CD4-positive, alpha-beta T cell treated with Interleukin-1 beta for 1 hour (primary cell): Measurements from ENCODE around the gene IFT88.

ENCODE experiments used
- DNase-seq, 2 donors: peaks; one replicate each; pipeline ENCODE4 v3.0.0-alpha.2; 2020 to 2022

The IFT88 gene

DNA sequence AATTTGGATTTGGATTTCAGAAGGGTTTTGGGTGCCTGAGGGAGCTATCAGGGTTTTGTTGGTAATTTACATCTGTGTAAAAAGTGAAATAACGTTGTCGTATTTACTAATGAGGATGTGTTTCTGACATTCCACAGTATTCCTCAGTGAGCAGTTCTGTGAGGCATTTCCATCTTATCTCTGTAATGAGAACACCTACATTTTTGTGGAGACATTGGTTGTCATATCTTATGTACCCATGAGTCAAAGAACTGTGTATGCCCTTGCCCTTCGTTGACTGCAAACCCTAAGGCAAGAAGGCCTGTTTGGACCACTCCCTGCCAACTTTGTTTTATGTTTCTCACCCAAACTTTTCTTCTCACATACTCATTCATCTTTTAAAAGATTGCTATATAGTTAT lies 122.3 kb downstream of the IFT88 start:
- DNase-seq = no peak

DNA sequence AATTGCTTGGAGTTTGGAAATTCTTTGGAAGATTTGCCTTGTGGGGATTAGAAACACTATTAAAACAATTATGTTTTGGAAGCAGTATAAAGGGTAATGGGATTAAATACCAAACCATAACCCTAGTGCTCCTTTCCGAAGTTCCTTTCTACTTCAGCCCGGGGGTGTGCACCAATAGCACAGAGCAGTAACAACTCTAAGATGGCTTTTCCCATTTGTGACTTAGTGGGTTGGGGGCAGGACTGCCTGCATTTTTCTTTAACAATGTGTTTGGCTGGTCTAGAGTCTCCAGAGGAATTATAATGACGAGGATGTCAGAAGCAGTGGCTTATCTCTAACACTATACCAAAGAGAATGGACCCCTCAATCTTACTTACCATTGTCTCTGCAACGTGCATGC lies 124.7 kb downstream of the IFT88 start:
- no peak for DNase-seq

DNA sequence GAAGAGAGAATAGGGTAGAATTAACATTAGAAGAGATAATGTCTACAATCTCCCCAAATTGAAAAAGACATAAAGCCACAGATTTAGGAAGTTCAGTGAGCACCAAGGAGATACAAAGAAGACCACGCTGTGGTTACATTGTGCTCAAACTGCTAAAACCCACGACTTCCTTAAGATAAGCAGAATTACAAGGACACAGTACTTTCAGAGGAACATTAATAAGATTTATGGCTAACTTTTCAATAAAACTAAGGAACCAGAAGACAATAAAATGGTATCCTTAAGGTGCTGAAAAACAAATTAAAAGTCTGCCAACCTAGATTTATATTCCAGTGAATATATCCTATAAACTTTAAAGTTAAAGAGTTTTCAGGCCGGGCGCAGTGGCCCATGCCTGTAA lies 129.1 kb downstream of the IFT88 start:
- DNase-seq = no peak

DNA sequence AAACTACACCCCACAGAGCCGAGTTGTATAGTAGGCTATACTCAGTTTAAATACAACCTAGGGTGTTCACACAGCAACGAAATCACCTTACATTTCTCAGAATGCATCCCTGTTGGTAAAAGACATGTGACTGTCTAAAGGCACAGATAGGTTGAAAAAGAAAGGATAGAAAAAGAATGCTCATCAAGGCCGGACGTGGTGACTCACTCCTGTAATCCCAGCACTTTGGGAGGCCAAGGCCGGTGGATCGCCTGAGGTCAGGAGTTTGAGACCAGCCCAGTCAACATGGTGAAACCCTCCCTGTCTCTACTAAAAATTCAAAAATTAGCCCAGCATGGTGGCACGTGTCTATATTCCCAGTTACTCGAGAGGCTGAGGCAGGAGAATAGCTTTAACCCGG lies 132.8 kb downstream of the IFT88 start:
- no peak for DNase-seq

DNA sequence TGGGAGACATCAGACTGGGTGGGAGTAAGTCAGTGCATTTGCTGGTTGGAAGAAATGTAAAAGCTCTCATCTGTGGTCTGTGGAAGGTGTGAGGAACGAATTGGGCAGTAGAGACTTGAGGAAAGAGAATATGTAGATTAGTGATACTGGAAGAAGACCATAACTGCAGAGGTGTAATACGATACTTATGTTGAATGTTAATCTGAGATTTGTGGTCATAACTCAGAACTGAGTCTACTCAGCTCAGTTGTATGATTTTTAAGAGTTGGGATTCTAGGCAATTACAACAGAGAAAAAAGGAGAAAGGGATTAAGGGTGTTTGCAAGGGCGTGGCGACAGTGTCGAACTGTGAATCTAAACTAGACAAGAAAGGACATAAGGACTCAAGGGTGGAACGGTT lies 133.3 kb downstream of the IFT88 start:
- no peak for DNase-seq

DNA sequence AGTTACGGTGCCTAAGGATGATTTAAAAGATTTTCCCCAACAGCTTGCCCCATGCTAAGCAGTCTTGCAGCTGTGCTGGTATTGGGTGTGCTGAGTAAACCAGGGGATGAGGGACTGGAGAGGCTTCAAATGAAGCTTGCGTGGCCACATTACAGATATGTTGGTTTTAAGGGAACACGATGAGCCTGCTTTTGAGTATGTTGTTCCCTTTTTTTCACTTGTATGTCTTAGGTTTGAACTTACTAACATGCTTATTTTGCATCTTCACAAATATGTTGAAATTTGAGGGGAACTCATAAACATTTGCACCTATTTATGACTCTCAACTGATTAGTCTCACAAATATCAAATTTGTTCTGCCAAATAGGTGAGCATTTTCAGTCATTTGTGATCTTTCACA lies 134.5 kb downstream of the IFT88 start:
- DNase-seq = no peak

DNA sequence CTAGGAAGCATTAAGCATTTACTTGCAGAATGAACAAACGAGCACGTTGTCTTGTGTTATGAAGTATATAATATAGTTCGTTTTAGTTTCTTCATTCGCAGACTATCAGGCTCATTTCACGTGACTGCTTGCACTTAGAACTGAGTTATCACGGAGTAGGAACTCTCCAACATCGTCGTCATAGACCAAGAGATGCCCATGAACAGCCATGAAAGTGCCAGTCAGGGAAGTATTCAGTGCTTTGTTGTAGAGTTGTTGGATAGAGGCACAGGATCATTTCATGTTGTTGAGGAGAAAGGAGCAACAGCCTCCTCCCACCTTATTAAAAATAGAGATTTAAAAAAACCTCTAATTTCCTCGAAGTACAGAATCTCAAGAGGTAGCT lies 135.6 kb downstream of the IFT88 start:
- no peak for DNase-seq

DNA sequence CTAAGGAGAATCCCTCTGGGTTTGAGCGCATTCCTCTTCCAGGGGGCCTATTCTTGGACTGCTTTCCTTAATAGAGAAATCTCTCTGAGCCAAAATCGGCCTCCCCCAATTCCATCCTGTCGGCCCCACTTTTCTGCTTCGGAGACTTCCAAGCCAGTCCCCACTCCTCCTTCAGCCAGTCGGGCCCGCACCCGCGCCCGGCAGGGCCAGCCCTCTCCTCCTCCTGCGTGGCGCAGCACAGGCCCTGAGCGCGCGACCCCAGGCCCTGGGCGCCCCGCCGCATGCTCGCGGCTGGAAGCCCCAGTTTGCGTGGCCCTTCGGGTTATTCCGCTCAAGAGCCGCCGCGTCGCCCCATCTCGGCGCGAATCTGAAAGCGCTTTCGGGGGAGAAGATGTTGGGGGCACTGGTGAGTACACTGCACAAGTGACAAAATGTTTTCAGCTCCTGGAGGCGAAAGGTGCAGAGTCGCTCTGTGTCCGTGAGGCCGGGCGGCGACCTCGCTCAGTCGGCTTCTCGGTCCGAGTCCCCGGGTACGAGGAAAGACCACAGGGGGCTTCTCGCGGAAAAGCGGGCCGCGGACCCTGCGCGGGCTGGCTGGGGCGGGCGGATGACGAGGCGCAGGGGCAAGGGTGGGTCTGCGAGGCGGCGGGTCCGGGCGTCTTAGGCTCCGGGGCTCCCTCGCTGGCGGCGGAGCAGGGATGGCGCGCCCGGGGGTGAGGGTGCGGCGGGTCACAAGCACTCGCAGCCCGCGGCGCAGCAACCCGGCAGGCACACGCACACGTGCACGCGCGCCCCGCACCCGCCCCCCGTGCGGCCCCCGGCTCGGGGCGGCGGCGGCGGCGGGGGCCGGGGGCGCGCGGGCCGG lies 136.2 kb downstream of the IFT88 start, which contains the start of gene IL17D:
TSS of gene IL17D (plus strand) at position 785 of the 865 bp plus-strand sequence. CDS start 303 bp downstream, outside the sequence.
- peak; percentile 20 to 32 for DNase-seq

DNA sequence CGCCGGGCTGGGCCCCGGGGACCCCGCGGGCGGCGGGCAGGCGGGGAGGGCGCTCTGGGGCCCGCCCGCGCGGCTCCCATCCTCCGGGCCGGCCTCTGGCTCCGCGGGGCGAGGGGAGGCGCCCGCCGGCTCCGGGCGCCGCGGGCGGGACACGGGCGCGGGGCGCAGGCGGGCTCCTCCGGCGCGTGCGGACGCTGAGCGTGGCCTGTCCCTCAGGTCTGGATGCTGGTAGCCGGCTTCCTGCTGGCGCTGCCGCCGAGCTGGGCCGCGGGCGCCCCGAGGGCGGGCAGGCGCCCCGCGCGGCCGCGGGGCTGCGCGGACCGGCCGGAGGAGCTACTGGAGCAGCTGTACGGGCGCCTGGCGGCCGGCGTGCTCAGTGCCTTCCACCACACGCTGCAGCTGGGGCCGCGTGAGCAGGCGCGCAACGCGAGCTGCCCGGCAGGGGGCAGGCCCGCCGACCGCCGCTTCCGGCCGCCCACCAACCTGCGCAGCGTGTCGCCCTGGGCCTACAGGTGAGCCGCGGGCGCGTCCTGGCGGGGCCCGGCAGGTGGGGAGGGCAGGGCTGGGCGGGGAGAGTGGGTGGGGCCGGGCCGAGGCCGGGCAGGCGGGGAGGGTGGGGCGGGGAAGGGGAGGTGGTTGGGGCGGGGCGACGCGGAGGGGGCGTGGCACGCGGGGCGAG lies 137.0 kb downstream of the IFT88 start:
- peak; percentile 84 to 85 for DNase-seq

DNA sequence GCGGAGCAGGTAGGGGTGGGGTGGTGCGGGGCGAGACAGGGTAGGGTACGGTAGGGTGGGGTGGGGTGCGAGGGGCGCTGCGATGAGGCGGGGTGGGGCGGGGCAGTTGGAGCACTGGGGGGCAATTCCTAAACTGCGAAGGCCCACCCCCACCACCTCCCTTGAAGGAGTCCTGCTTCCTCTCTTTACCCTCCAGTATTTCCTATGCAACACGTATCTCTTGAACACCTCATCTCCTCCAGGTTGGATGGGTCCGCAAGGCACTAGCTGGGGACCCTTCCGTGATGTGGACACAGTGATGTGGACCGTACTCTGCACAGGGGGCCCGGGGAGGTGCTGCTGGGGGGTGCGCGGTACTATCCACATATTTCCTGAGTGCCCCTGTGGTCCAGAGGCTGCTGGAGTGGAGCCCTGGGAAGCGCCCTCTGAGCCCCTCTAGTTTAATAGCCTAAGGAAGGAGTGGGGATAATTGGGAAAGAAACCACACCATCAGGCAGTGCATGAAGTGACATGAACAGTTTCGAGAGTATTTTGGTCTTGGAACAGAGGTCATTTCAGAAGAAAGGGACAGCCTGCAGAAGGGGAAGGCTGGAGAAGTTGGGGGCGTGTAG lies 137.6 kb downstream of the IFT88 start:
- no peak for DNase-seq

DNA sequence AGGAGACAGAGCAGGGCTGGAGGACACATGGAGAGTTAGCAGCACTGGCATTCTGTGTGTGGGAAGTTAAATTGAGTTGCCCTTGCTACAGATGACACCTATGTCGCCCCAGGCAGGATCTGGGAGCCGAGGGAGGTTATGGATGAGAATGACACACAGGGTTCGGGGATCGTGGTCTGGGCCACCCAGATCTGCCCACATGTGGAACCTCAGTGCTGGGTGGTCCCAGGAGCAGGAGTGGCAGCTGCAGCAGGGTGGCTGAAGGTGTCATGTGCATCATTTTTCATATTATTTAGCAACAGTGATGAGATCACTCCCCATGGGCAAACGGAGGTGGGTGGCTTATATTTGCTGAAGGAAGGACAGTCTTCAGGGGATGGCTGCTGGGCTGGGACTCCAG lies 139.7 kb downstream of the IFT88 start:
- DNase-seq = no peak

DNA sequence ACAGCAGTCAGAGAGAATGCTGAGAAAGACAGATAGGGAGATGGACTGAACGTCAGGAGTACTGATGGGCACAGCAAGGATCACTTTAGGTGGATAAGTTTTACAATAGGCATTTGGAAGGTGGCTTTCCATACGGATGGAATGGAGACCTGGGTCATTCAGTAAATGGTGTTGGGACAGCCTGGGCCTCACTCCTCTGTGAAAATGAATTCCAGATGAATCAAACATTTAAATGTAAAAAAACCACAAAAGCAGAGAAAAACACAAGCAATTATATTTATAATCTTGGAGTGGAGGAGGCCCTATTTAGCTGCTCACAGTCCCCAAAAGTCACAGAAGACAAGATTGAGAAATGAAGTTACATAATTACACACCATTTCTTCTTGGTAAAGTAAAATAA lies 141.3 kb downstream of the IFT88 start:
- DNase-seq = no peak

DNA sequence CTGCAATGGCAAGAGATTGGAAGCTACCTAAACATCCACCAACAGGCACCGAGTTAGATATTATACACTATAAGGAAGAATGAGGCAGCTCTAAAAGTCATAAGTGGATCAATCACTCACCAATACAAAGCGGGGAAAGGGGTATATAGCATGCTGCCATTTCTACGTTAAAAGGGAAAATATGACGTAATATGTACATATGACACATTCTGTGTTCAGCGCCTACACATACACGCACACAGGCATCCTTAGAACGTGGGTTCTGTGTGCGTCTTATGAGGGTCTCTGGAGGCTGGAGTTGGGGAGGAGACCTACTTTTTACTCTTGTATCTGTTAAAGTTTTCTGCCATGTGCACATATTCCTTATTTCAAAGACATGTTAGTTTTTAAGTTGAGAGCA lies 142.4 kb downstream of the IFT88 start:
- no peak for DNase-seq

DNA sequence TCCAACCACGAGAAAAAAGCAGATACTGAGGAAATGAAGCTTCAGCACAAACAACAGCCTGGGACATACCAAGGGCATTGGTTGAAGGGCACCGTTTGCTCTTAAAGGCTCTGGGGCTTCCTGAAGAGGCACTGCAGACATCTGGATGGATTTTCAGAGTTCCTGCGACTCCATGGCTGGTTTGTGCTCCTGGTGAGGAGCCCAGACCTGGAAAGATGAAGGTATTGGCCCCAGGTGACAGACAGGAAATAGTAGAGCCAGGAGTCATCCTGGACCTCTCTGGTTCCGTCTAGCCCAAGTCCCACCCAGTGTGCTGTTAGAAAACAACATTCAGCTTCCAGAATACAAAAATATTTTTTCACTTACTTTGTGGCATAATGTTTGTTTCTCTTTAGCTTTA lies 142.8 kb downstream of the IFT88 start:
- DNase-seq = no peak

DNA sequence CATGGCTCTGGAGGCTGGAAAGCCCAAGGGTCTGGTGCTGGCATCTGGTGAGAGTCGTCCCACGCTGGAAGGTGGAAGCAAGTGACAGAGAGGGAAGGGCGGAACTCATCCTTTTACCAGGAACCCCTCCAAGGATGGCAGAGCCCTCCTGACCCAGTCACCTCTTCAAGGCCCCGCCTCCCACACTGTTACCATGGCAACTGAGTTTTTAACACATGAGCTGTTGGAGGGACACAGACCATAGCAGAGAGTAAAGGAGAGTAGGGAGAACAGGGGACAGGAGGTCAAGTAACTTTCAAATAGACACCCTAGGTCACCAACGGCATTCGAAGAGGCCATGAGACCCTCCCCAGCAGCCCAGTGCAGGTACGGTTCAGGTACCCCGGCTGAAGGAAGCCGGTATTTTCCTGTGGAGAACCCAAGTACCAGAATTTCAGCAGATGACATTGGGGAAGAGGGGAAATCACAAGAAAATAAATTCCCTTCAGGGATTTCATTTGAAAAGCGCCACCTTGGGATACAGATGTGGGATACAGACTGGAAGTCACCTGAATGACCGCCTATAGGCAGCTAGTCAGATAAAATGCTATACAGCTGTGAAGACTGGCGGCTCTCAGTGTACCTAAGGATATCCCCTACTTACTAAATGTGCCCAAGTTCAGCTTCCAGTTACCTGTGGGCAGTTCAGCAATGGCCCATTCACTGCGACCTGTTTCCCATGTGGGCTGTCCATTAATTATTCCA lies 144.5 kb downstream of the IFT88 start:
- DNase-seq = no peak

DNA sequence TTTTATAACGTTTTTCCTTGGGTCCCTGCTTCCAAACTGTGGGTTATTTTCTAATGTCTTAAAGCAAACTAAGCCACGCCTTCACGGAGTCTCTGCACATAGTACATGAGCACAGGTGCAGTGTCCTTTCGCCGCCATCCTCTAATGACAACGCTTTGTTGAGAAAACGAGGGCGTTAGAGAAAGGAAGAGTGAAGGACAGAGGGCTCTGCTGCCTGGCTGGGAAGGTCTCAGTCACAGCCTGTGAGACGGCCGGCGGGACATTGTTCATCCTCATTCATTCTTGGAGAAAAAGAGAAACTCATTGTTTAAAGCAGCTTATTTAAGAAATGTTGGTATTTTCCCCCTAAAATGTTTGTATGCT lies 146.0 kb downstream of the IFT88 start:
- DNase-seq = no peak

DNA sequence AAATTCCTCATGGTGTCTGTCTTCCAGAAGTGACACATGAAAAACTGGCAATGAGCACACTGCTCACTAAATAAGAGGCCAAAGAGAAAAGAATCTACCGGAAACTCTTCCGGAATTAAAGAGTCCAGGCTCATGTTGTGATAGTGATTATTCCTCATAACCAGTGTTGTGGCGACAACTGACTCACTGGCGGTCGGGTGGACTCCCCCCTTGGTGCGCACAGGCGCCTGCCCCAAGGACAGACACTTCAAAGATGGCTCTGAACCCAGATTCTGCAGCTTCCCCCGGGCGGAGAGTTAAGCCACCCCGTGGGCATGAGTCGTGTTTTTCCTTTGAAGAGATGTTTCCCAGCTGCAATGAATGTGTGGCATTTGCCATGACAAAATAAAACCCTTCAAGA lies 146.8 kb downstream of the IFT88 start:
- DNase-seq = no peak

DNA sequence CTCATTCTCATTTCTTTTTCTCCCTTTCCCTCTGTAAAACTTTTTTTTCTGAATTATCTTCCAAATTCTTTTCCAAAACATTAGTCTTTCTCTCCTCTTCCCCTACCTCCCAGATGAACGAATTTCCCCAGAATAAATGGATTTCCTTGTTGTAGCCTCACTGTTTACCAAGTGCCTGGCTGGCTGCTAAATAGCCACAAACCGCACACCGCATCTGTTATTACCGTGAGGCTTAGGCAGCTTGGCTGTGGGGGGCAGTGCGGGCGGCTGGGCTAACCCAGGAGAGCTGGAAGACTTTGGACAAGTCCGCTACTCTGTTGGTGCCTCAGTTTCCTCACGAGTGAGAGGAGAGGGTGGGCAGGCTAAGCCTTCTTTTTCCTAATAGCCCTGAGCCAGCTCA lies 147.2 kb downstream of the IFT88 start:
- no peak for DNase-seq

DNA sequence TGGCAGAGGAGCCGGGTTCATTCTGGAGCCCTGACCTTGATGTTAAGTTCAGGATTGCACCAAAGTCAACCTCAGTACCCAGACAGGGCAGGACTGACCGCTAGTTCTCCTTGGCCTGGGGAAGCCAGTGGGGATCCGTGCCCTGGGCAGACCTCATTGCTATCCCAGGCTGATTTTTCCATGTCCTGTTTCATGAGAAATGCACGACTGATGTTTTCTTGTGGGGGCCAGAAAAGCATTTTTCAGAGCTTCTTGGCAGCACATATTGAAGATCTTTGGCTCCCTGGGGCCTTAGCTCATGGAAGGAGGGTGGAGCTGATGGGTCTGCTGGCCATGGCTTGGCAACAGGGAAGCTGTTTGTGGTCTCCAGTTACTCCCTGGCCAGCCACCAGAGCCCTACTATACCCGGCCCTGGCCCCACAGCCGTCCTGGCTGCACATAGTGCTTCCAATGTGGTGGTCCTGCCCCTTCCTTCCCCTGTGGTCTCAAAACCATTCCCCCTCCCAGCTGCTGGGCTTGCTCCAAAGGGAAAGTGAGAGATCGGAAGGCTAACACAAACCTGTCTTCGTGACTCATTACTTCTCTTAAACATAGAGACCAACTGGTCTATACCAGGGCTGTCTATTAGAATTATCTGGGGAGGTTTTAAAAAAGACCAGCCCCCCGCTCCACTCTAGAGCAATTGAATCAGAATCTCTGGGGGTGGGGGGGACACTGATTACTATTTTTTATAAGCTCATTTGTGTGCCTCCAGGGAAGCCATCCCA lies 147.8 kb downstream of the IFT88 start:
- no peak for DNase-seq

DNA sequence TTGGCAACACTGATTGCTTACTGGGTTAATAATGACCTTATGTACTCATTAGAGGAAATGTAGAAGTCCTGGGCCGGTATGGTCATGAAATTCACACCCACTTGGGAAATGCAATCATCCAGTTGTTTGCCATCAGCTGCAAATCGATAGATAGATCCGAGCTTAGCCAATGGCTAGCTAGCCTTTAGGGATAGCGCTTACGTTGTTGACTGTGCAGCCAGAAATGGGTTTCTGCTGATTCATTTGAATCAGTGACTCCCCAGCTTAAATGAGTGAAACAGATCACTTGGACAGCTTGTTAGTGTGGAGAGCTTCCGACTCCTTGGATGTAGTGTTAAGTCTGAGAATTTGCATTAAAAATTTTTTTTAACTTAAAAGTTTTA lies 148.4 kb downstream of the IFT88 start:
- DNase-seq = no peak

DNA sequence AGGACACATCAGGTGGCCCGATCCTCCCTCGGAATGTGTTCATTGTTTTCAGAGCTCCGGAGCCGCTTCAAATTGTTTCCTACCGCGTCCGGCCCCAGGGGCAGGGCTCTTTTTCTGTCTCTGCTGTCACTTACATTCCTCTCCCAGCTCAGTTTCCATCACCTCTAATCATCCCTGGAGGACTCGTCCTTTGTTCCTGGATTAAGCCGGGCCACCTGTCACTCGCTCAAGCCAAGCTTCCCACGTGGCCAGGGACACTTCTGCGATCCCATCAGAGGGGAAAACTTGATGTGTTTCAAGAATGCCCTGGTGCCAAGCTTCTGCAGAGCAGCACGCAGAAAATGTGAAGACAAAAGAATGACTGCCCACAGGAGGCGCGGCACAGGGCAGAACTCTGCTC lies 150.0 kb downstream of the IFT88 start:
- DNase-seq = no peak
